Amniotic stem cell (primary cell): ENCODE measurements around the gene MCEMP1.
A peak's percentile ranks its signal among the peaks of the same experiment; 100 is the strongest.

Experiments used
- DNase-seq: peaks from one replicate; lab custom pipeline; 2025; lab: John Stamatoyannopoulos, UW

The MCEMP1 gene

GRCh38 chr19:7676854-7677253 lies at the start of gene MCEMP1:
TSS of gene MCEMP1 (plus strand) at chr19:7677090. CDS start at chr19:7677121, 31 bp downstream.
- no peak for DNase-seq

GRCh38 chr19:7627166-7627565 lies 49.7 kb upstream of the MCEMP1 start:
- DNase-seq: no peak

- DNase-seq: no peak
Observed at GRCh38 chr19:7628589-7629311, 48.1 kb upstream of the MCEMP1 start.

GRCh38 chr19:7629347-7630054 lies 47.4 kb upstream of the MCEMP1 start, which contains the start of the genes PET100 and XAB2:
TSS of gene PET100 (plus strand) at chr19:7629793. CDS start at chr19:7629834, 41 bp downstream.
TSS of gene XAB2 (minus strand) at chr19:7629545. CDS start at chr19:7629527, 18 bp downstream.
- peak; percentile 97 for DNase-seq

- no peak for DNase-seq
Observed at GRCh38 chr19:7631577-7631976, 45.3 kb upstream of the MCEMP1 start.

- DNase-seq: no peak
Observed at GRCh38 chr19:7632340-7633203, 44.3 kb upstream of the MCEMP1 start.

GRCh38 chr19:7633698-7634097 lies 43.2 kb upstream of the MCEMP1 start, which contains the start of gene PCP2:
TSS of gene PCP2 (minus strand) at chr19:7633719. CDS start at chr19:7633457, 262 bp downstream.
- DNase-seq: no peak

- DNase-seq: no peak
Observed at GRCh38 chr19:7635670-7636069, 41.2 kb upstream of the MCEMP1 start.

- no peak for DNase-seq
Observed at GRCh38 chr19:7636317-7636690, 40.6 kb upstream of the MCEMP1 start.

GRCh38 chr19:7636691-7637373 lies 40.1 kb upstream of the MCEMP1 start, which contains the start of gene STXBP2:
TSS of gene STXBP2 (plus strand) at chr19:7637110. CDS start at chr19:7637150, 40 bp downstream.
- DNase-seq: no peak

GRCh38 chr19:7637374-7638256 lies 39.3 kb upstream of the MCEMP1 start:
- no peak for DNase-seq

- DNase-seq: no peak
Observed at GRCh38 chr19:7638802-7639465, 38.0 kb upstream of the MCEMP1 start.

GRCh38 chr19:7639863-7640348 lies 37.0 kb upstream of the MCEMP1 start:
- no peak for DNase-seq

GRCh38 chr19:7640803-7641202 lies 36.1 kb upstream of the MCEMP1 start:
- DNase-seq: no peak

GRCh38 chr19:7641290-7642276 lies 35.3 kb upstream of the MCEMP1 start:
- no peak for DNase-seq

GRCh38 chr19:7642295-7643030 lies 34.4 kb upstream of the MCEMP1 start:
- no peak for DNase-seq

GRCh38 chr19:7643031-7643415 lies 33.9 kb upstream of the MCEMP1 start:
- DNase-seq: no peak
